IMR-90 (cell line): ENCODE results near the gene MAGEB17. TPM values are rescaled to one million over a fixed set of nuclear protein-coding genes. Genes with fewer than 3 reads are reported as not detected.

Experiments used
- ATAC-seq: fragments of 200-7000 bp; cut with Tn5 transposase; 2 replicates; pipeline ENCODE4 v1.9.1; 2020; ENCODE audit warnings: low read depth, mild to moderate bottlenecking, moderate library complexity
- BruUV-seq: library from RNA; stranded (reverse); fragments of 400-500 nt; replicated peaks from 2 replicates; lab custom pipeline; 2021; lab: Mats Ljungman, UMichigan
- CTCF ChIA-PET: fragments of 300-600 bp; formaldehyde crosslinking; extraction: SDS; loops from one replicate; lab custom pipeline; 2021; ENCODE audit warnings: antibody characterized with exemption; lab: Yijun Ruan, JAX
- POLR2A ChIA-PET: fragments of 300-600 bp; sonication (Branson Sonifier 250); formaldehyde crosslinking; loops from one replicate; lab custom pipeline; 2022; ENCODE audit warnings: antibody characterized with exemption; ENCODE audit not compliant: unreplicated experiment; lab: Charles Lee
- DNase-seq: peaks from one replicate; pipeline ENCODE4 v3.0.0; 2013
- H2AFZ ChIP-seq: replicated peaks from 2 replicates; pipeline ENCODE3; 2013; ENCODE audit warnings: low read length, mild to moderate bottlenecking; ENCODE audit not compliant: poor library complexity
- H2AK5ac ChIP-seq: 2 replicates; pipeline ENCODE4 v1.6.1; 2013; ENCODE audit warnings: low read depth, low read length, inconsistent platforms
- H2AK9ac ChIP-seq: replicated peaks from 2 replicates; pipeline ENCODE3; 2013; ENCODE audit warnings: mild to moderate bottlenecking, low read depth, low read length, moderate library complexity; ENCODE audit not compliant: poor library complexity
- H2BK120ac ChIP-seq: 2 replicates; pipeline ENCODE4 v1.6.1; 2013; ENCODE audit warnings: low read depth, low read length, inconsistent platforms
- H2BK15ac ChIP-seq: 3 replicates; pipeline ENCODE4 v1.6.1; 2013; ENCODE audit warnings: low read depth, low read length, inconsistent platforms
- H2BK20ac ChIP-seq: 2 replicates; pipeline ENCODE4 v1.6.1; 2013; ENCODE audit warnings: low read depth, mild to moderate bottlenecking, inconsistent platforms, low read length, moderate library complexity
- H2BK5ac ChIP-seq: 2 replicates; pipeline ENCODE4 v1.6.1; 2013; ENCODE audit warnings: mild to moderate bottlenecking, low read depth, low read length, inconsistent platforms; ENCODE audit not compliant: poor library complexity, severe bottlenecking
- H3K14ac ChIP-seq: replicated peaks from 2 replicates; pipeline ENCODE4 v1.6.1; 2013; ENCODE audit warnings: low read depth, low read length, inconsistent platforms
- H3K18ac ChIP-seq: 2 replicates; pipeline ENCODE4 v1.6.1; 2013; ENCODE audit warnings: low read depth, low read length, control low read depth
- H3K23ac ChIP-seq: 2 replicates; pipeline ENCODE4 v1.6.1; 2013; ENCODE audit warnings: low read depth, low read length, inconsistent platforms
- H3K27ac ChIP-seq: 2 replicates; pipeline ENCODE4 v1.5.1; 2013; ENCODE audit warnings: mild to moderate bottlenecking, control low read depth, low read length; ENCODE audit not compliant: insufficient read depth
- H3K27me3 ChIP-seq: 2 replicates; pipeline ENCODE4 v1.6.1; 2013; ENCODE audit warnings: low read length; ENCODE audit not compliant: control insufficient read depth, insufficient read depth
- H3K36me3 ChIP-seq: 2 replicates; pipeline ENCODE4 v1.6.1; 2013; ENCODE audit warnings: low read length, mixed read lengths; ENCODE audit not compliant: control insufficient read depth, insufficient read depth
- H3K4ac ChIP-seq: 2 replicates; pipeline ENCODE4 v1.6.1; 2013; ENCODE audit warnings: low read depth, low read length, inconsistent platforms
- H3K4me1 ChIP-seq: 2 replicates; pipeline ENCODE4 v1.6.1; 2013; ENCODE audit warnings: low read length, mixed read lengths; ENCODE audit not compliant: control insufficient read depth, insufficient read depth
- H3K4me2 ChIP-seq: 2 replicates; pipeline ENCODE4 v1.6.1; 2013; ENCODE audit warnings: low read depth, mild to moderate bottlenecking, control low read depth, low read length, moderate library complexity
- H3K4me3 ChIP-seq: 2 replicates; pipeline ENCODE4 v1.5.1; 2013; ENCODE audit warnings: low read depth, mild to moderate bottlenecking, control low read depth, low read length, moderate library complexity; ENCODE audit not compliant: insufficient read depth
- H3K56ac ChIP-seq: 2 replicates; pipeline ENCODE4 v1.6.1; 2013; ENCODE audit warnings: low read length, inconsistent platforms; ENCODE audit not compliant: insufficient read depth; ENCODE audit errors: extremely low read depth
- H3K79me1 ChIP-seq, 2 experiments: 2 replicates each; pipeline ENCODE4 v1.6.1; 2013; ENCODE audit warnings: low read length in 2 of 2, inconsistent platforms in 1 of 2, low read depth in 1 of 2
- H3K9ac ChIP-seq: 2 replicates; pipeline ENCODE4 v1.6.1; 2013; ENCODE audit warnings: low read depth, low read length, control low read depth
- H3K9me1 ChIP-seq: 2 replicates; pipeline ENCODE4 v1.6.1; 2013; ENCODE audit warnings: low read length, inconsistent platforms; ENCODE audit not compliant: insufficient read depth
- H3K9me3 ChIP-seq: 2 replicates; pipeline ENCODE4 v1.6.1; 2013; ENCODE audit warnings: low read length; ENCODE audit not compliant: control insufficient read depth, insufficient read depth
- H4K20me1 ChIP-seq: 2 replicates; pipeline ENCODE4 v1.6.1; 2013; ENCODE audit warnings: low read length, inconsistent platforms; ENCODE audit not compliant: insufficient read depth
- H4K5ac ChIP-seq: 2 replicates; pipeline ENCODE4 v1.6.1; 2013; ENCODE audit warnings: mild to moderate bottlenecking, low read depth, low read length, control low read depth
- H4K8ac ChIP-seq, 2 experiments: 2 replicates each; pipeline ENCODE4 v1.6.1; 2013; ENCODE audit warnings: low read depth in 2 of 2, low read length in 2 of 2, control low read depth in 1 of 2, inconsistent platforms in 1 of 2
- H4K91ac ChIP-seq: 2 replicates; pipeline ENCODE4 v1.6.1; 2013; ENCODE audit warnings: low read depth, low read length, inconsistent platforms; ENCODE audit not compliant: insufficient read depth
- BHLHE40 ChIP-seq: fragments of 150-350 bp; IDR thresholded peaks from 2 replicates; pipeline ENCODE4 v1.6.1; 2016; ENCODE audit warnings: mild to moderate bottlenecking, low read depth, low read length
- CHD1 ChIP-seq: IDR thresholded peaks from 2 replicates; pipeline ENCODE4 v1.6.1; 2012; ENCODE audit warnings: low read depth, low read length, improper control_type of control experiment
- FOS ChIP-seq: fragments of 150-350 bp; IDR thresholded peaks from 2 replicates; pipeline ENCODE4 v1.6.1; 2016; ENCODE audit warnings: low read depth, low read length
- NFE2L2 ChIP-seq: fragments of 150-350 bp; IDR thresholded peaks from 2 replicates; pipeline ENCODE4 v1.6.1; 2016; ENCODE audit warnings: low read depth, mild to moderate bottlenecking, low read length
- POLR2A ChIP-seq: IDR thresholded peaks from 2 replicates; pipeline ENCODE4 v1.6.1; 2012; ENCODE audit warnings: mild to moderate bottlenecking, low read depth, low read length
- RCOR1 ChIP-seq: IDR thresholded peaks from 2 replicates; pipeline ENCODE4 v1.6.1; 2012; ENCODE audit warnings: mild to moderate bottlenecking, low read length, improper control_type of control experiment; ENCODE audit not compliant: insufficient replicate concordance
- RFX5 ChIP-seq: IDR thresholded peaks from 2 replicates; pipeline ENCODE4 v1.8.0; 2012; ENCODE audit warnings: low read depth, mild to moderate bottlenecking, low read length, moderate library complexity
- dilution Hi-C: fragments of 300-500 bp; cut with HindIII; formaldehyde crosslinking; loops from one replicate; pipeline ENCODE4 v1.14.3; 2018; ENCODE audit warnings: low sequenced_read_pairs; ENCODE audit not compliant: unreplicated experiment
- in situ Hi-C: fragments of 300-500 bp; cut with MboI; formaldehyde crosslinking; loops from 3 replicates; pipeline ENCODE4 v1.14.3; 2019; ENCODE audit warnings: low sequenced_read_pairs, inconsistent platforms, mixed read lengths
- intact Hi-C: fragments of 100-400 bp; cut with micrococcal nuclease; formaldehyde crosslinking; loops from 2 replicates; pipeline ENCODE4 v1.10.0; 2022
- polyA plus RNA-seq, 3 experiments: library from polyadenylated mRNA; depleted of rRNA; stranded (reverse); fragments of >200 nt; gene quantifications; 2 replicates each; pipeline ENCODE4 v1.2.3, GENCODE V29; 2012; ENCODE audit warnings: low replicate concordance in 1 of 3
- total RNA-seq: library from RNA; depleted of rRNA; stranded (reverse); fragments of >200 nt; gene quantifications from 2 replicates; pipeline ENCODE4 v1.2.3, GENCODE V29; 2012
- TF ChIP-seq, protein P1 (sequence below): fragments of 150-350 bp; IDR thresholded peaks from 2 replicates; pipeline ENCODE4 v1.6.1; 2017; ENCODE audit warnings: mild to moderate bottlenecking, antibody characterized with exemption, low read length, low read depth
- TF ChIP-seq, protein P2 (sequence below): conservative IDR thresholded peaks from 2 replicates; pipeline ENCODE4 v1.5.1; 2012; ENCODE audit warnings: mild to moderate bottlenecking, low read depth, low read length, improper control_type of control experiment

Gene MAGEB17
- total and polyA plus RNA-seq, 2 of the 4 experiments (the other 2 are of a cell fraction) = under 0.01 to 0.34 TPM

DNA sequence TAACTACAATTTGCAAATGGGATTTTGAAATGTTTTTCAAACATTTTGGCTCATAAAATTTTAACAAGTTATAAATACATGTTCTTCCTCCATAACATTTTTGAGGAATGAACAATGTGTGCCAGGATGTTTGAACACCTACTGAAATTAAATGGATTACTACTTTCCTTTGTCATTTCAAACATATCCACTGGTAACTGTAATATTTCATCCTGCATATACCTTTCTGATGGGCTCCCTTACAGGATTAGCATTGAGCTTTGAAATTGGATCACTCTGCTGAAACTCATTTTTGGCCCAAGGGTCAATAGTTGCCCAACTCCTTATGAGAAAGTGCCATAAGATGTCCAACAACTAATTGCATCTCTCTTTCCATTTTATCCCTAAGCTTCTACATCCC, 26.3 kb upstream of the MAGEB17 start:
- no peak overlapping the region for H4K91ac ChIP-seq
- dilution Hi-C loops = no loop called here
- no peak for ATAC-seq

More for the DNA sequence above, 26.3 kb upstream of the MAGEB17 start:
- no peak overlapping the region for H3K27ac ChIP-seq
- no peak overlapping the region for H3K4me2 ChIP-seq
- no peak overlapping the region for H4K8ac ChIP-seq
- no peak overlapping the region for H2AK9ac ChIP-seq
- H2BK20ac ChIP-seq = no peak overlapping the region
- ChIA-PET POLR2A (no interaction called here), CTCF (interaction anchor here (1.1 kb wide), 1 partner anchor 18 kb away, joined by 3 read pairs; the partner anchor contains the start of gene GRPR)
- H4K20me1 ChIP-seq = no peaks in the 10 kb centered on the region
- no peak overlapping the region for H2BK120ac ChIP-seq
- H2BK5ac ChIP-seq = no peak overlapping the region
- H3K56ac ChIP-seq = no peak overlapping the region
- H3K9me3 ChIP-seq = no peaks in the 10 kb centered on the region
- DNase-seq = no peak
- H2AK5ac ChIP-seq = no peak overlapping the region
- H2AFZ ChIP-seq = no peak overlapping the region
- H3K27me3 ChIP-seq = no peaks in the 10 kb centered on the region; the same call in none of the 2 replicates
- H3K23ac ChIP-seq = no peak overlapping the region
- peaks cover 0 to 4% of the 10 kb centered on the region in 2 experiments; a peak in 2 of 4 replicates for H3K79me1 ChIP-seq
- no peak overlapping the region for H4K5ac ChIP-seq
- TF ChIP-seq RFX5 (no peak), POLR2A (no peak), RCOR1 (no peak), BHLHE40 (no peak), FOS (no peak), CHD1 (no peak), NFE2L2 (no peak)
- TF ChIP-seq, protein P1, sequence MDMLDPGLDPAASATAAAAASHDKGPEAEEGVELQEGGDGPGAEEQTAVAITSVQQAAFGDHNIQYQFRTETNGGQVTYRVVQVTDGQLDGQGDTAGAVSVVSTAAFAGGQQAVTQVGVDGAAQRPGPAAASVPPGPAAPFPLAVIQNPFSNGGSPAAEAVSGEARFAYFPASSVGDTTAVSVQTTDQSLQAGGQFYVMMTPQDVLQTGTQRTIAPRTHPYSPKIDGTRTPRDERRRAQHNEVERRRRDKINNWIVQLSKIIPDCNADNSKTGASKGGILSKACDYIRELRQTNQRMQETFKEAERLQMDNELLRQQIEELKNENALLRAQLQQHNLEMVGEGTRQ = no peak
- TF ChIP-seq, protein P2, sequence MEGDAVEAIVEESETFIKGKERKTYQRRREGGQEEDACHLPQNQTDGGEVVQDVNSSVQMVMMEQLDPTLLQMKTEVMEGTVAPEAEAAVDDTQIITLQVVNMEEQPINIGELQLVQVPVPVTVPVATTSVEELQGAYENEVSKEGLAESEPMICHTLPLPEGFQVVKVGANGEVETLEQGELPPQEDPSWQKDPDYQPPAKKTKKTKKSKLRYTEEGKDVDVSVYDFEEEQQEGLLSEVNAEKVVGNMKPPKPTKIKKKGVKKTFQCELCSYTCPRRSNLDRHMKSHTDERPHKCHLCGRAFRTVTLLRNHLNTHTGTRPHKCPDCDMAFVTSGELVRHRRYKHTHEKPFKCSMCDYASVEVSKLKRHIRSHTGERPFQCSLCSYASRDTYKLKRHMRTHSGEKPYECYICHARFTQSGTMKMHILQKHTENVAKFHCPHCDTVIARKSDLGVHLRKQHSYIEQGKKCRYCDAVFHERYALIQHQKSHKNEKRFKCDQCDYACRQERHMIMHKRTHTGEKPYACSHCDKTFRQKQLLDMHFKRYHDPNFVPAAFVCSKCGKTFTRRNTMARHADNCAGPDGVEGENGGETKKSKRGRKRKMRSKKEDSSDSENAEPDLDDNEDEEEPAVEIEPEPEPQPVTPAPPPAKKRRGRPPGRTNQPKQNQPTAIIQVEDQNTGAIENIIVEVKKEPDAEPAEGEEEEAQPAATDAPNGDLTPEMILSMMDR = no peak
- intact Hi-C loops (no loop called here), in situ Hi-C loops (no loop called here)
- H3K4ac ChIP-seq = no peak overlapping the region
- H3K14ac ChIP-seq = no peak overlapping the region
- H3K4me3 ChIP-seq = no peak overlapping the region
- H3K9me1 ChIP-seq = no peaks in the 10 kb centered on the region
- H3K18ac ChIP-seq = no peak overlapping the region
- no peak overlapping the region for H3K9ac ChIP-seq
- H3K36me3 ChIP-seq = no peaks in the 10 kb centered on the region
- no peak overlapping the region for H2BK15ac ChIP-seq
- H3K4me1 ChIP-seq = no peaks in the 10 kb centered on the region
- BruUV-seq = no TSS peak
